ENCODE data around the gene OTOP3.
"Not testable (repeated sequence)": the region's sequence is repeated elsewhere in the genome, so short reads cannot be mapped to it uniquely, and the experiment has no call there.

Gene OTOP3

GRCh38 chr17:74935585-74936469 lies at the start of gene OTOP3:
TSS of gene OTOP3 (plus strand) at chr17:74935898. CDS start at chr17:74935922, 24 bp downstream.
- no peak for DNase-seq (ENCODE audit: low spot score)

- no peak for DNase-seq (ENCODE audit: low spot score)
Observed at GRCh38 chr17:74888469-74888868, 47.2 kb upstream of the OTOP3 start.

GRCh38 chr17:74890554-74890953 lies 45.1 kb upstream of the OTOP3 start:
- DNase-seq (ENCODE audit: low spot score) = no peak

- no peak for DNase-seq (ENCODE audit: low spot score)
Observed at GRCh38 chr17:74892013-74892841, 43.5 kb upstream of the OTOP3 start.

- DNase-seq (ENCODE audit: low spot score) = no peak
Observed at GRCh38 chr17:74892974-74893911, 42.5 kb upstream of the OTOP3 start, which contains the start of gene FADS6. TSS of gene FADS6 (minus strand) at chr17:74893633. CDS start at chr17:74893595, 38 bp downstream.

GRCh38 chr17:74893936-74894671 lies 41.6 kb upstream of the OTOP3 start:
- DNase-seq (ENCODE audit: low spot score) = no peak

GRCh38 chr17:74898376-74898946 lies 37.2 kb upstream of the OTOP3 start:
- no peak for DNase-seq (ENCODE audit: low spot score)

GRCh38 chr17:74900208-74900607 lies 35.5 kb upstream of the OTOP3 start:
- DNase-seq (ENCODE audit: low spot score) = no peak

GRCh38 chr17:74901353-74902135 lies 34.2 kb upstream of the OTOP3 start:
- DNase-seq (ENCODE audit: low spot score) = no peak

GRCh38 chr17:74903034-74903433 lies 32.7 kb upstream of the OTOP3 start:
- no peak for DNase-seq (ENCODE audit: low spot score)

- no peak for DNase-seq (ENCODE audit: low spot score)
Observed at GRCh38 chr17:74903671-74904070, 32.0 kb upstream of the OTOP3 start.

GRCh38 chr17:74904687-74905409 lies 30.9 kb upstream of the OTOP3 start:
- DNase-seq (ENCODE audit: low spot score) = no peak

- not testable (repeated sequence) for DNase-seq (ENCODE audit: low spot score)
Observed at GRCh38 chr17:74906214-74906793, 29.4 kb upstream of the OTOP3 start.

GRCh38 chr17:74907012-74907411 lies 28.7 kb upstream of the OTOP3 start:
- DNase-seq (ENCODE audit: low spot score) = no peak

- DNase-seq (ENCODE audit: low spot score) = not testable (repeated sequence)
Observed at GRCh38 chr17:74909097-74909496, 26.6 kb upstream of the OTOP3 start.

- DNase-seq (ENCODE audit: low spot score) = not testable (repeated sequence)
Observed at GRCh38 chr17:74911423-74911822, 24.3 kb upstream of the OTOP3 start.

GRCh38 chr17:74916136-74916850 lies 19.4 kb upstream of the OTOP3 start:
- DNase-seq (ENCODE audit: low spot score) = no peak

- no peak for DNase-seq (ENCODE audit: low spot score)
Observed at GRCh38 chr17:74916851-74917199, 18.9 kb upstream of the OTOP3 start.
